ENCODE results near the gene SNX3.

Gene SNX3

GRCh38 chr6:108235127-108235526, 25.7 kb downstream of the SNX3 start:
- H3K4me3 ChIP-seq (ENCODE audit: low read depth, low read length), result no peak overlapping the region
- TF ChIP-seq CTCF (conservative IDR thresholded peaks at IDR 0.05; ENCODE audit: low read depth, low read length), result no peak
- no peak for DNase-seq (ENCODE audit: low read depth)

GRCh38 chr6:108228416-108228815, 32.4 kb downstream of the SNX3 start:
- TF ChIP-seq CTCF (conservative IDR thresholded peaks at IDR 0.05; ENCODE audit: low read depth, low read length), result no peak
- H3K4me3 ChIP-seq (ENCODE audit: low read depth, low read length), result no peak overlapping the region
- DNase-seq (ENCODE audit: low read depth), result no peak

- H3K4me3 ChIP-seq (ENCODE audit: low read depth, low read length), result no peak overlapping the region
- no peak for TF ChIP-seq CTCF (conservative IDR thresholded peaks at IDR 0.05; ENCODE audit: low read depth, low read length)
- no peak for DNase-seq (ENCODE audit: low read depth)
Measured at GRCh38 chr6:108227290-108227689, 33.5 kb downstream of the SNX3 start.

- H3K4me3 ChIP-seq (ENCODE audit: low read depth, low read length), result no peak overlapping the region
- TF ChIP-seq CTCF (conservative IDR thresholded peaks at IDR 0.05; ENCODE audit: low read depth, low read length), result no peak
- DNase-seq (ENCODE audit: low read depth), result peak; percentile 53
Measured at GRCh38 chr6:108222504-108222903, 38.3 kb downstream of the SNX3 start.

- no peak for TF ChIP-seq CTCF (conservative IDR thresholded peaks at IDR 0.05; ENCODE audit: low read depth, low read length)
Measured at GRCh38 chr6:108222064-108222463, 38.8 kb downstream of the SNX3 start.

GRCh38 chr6:108211671-108212070, 49.2 kb downstream of the SNX3 start:
- H3K4me3 ChIP-seq (ENCODE audit: low read depth, low read length), result no peak overlapping the region
- DNase-seq (ENCODE audit: low read depth), result no peak
- no peak for TF ChIP-seq CTCF (conservative IDR thresholded peaks at IDR 0.05; ENCODE audit: low read depth, low read length)

More at GRCh38 chr6:108222064-108222463, 38.8 kb downstream of the SNX3 start:
- H3K4me3 ChIP-seq (ENCODE audit: low read depth, low read length), result no peak overlapping the region
- DNase-seq (ENCODE audit: low read depth), result no peak

GRCh38 chr6:108210556-108210955, 50.3 kb downstream of the SNX3 start:
- TF ChIP-seq CTCF (conservative IDR thresholded peaks at IDR 0.05; ENCODE audit: low read depth, low read length), result no peak
- no peak overlapping the region for H3K4me3 ChIP-seq (ENCODE audit: low read depth, low read length)
- no peak for DNase-seq (ENCODE audit: low read depth)
